ENCODE data around the gene CHSY3.

DNA sequence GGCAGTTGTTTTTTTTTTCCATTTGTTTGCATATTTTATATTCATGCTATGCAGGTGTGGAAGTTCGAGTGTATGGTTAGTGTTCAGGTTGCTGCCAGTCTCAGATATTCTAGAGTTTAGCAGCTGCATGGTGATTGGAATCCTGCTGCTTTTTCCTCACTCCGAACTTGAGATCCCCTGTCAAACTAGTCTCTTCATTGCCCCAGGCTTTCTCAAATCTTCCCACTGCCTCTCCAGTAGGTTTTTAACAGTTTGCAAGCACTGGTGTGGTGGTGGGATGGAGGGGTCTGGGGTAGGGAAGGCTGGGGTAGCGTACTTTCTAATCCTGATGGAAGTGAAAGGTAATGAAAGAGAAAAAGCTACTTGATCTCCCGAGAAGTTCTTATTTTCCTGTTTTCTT is 112.9 kb downstream of the CHSY3 start:
- TF ChIP-seq, protein P1, sequence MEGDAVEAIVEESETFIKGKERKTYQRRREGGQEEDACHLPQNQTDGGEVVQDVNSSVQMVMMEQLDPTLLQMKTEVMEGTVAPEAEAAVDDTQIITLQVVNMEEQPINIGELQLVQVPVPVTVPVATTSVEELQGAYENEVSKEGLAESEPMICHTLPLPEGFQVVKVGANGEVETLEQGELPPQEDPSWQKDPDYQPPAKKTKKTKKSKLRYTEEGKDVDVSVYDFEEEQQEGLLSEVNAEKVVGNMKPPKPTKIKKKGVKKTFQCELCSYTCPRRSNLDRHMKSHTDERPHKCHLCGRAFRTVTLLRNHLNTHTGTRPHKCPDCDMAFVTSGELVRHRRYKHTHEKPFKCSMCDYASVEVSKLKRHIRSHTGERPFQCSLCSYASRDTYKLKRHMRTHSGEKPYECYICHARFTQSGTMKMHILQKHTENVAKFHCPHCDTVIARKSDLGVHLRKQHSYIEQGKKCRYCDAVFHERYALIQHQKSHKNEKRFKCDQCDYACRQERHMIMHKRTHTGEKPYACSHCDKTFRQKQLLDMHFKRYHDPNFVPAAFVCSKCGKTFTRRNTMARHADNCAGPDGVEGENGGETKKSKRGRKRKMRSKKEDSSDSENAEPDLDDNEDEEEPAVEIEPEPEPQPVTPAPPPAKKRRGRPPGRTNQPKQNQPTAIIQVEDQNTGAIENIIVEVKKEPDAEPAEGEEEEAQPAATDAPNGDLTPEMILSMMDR (IDR thresholded peaks at IDR 0.05; ENCODE audit: poor library complexity, severe bottlenecking): no peak
- TF ChIP-seq EZH2 (IDR thresholded peaks at IDR 0.05; ENCODE audit: borderline replicate concordance, insufficient read depth, low read length, poor library complexity, severe bottlenecking): no peak
- no peak for TF ChIP-seq POLR2AphosphoS5 (IDR thresholded peaks at IDR 0.05)
- no peak for TF ChIP-seq TAF1 (IDR thresholded peaks at IDR 0.05; ENCODE audit: low read depth)
- no peak for TF ChIP-seq RAD21 (conservative IDR thresholded peaks at IDR 0.05)
- TF ChIP-seq, protein P2, sequence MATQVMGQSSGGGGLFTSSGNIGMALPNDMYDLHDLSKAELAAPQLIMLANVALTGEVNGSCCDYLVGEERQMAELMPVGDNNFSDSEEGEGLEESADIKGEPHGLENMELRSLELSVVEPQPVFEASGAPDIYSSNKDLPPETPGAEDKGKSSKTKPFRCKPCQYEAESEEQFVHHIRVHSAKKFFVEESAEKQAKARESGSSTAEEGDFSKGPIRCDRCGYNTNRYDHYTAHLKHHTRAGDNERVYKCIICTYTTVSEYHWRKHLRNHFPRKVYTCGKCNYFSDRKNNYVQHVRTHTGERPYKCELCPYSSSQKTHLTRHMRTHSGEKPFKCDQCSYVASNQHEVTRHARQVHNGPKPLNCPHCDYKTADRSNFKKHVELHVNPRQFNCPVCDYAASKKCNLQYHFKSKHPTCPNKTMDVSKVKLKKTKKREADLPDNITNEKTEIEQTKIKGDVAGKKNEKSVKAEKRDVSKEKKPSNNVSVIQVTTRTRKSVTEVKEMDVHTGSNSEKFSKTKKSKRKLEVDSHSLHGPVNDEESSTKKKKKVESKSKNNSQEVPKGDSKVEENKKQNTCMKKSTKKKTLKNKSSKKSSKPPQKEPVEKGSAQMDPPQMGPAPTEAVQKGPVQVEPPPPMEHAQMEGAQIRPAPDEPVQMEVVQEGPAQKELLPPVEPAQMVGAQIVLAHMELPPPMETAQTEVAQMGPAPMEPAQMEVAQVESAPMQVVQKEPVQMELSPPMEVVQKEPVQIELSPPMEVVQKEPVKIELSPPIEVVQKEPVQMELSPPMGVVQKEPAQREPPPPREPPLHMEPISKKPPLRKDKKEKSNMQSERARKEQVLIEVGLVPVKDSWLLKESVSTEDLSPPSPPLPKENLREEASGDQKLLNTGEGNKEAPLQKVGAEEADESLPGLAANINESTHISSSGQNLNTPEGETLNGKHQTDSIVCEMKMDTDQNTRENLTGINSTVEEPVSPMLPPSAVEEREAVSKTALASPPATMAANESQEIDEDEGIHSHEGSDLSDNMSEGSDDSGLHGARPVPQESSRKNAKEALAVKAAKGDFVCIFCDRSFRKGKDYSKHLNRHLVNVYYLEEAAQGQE (IDR thresholded peaks at IDR 0.05; ENCODE audit: borderline replicate concordance): no peak

All from neural cell (in vitro differentiated cells).